Activated CD4-positive, CD25-positive, alpha-beta regulatory T cell treated with anti-CD3 and anti-CD28 coated beads, Interleukin-2, amount 50 U/mL, for 72 hours (primary cell): ENCODE measurements around the gene ITIH3.

Experiments used
- DNase-seq: peaks from one replicate; pipeline ENCODE4 v3.0.0; 2021

The ITIH3 gene

DNA sequence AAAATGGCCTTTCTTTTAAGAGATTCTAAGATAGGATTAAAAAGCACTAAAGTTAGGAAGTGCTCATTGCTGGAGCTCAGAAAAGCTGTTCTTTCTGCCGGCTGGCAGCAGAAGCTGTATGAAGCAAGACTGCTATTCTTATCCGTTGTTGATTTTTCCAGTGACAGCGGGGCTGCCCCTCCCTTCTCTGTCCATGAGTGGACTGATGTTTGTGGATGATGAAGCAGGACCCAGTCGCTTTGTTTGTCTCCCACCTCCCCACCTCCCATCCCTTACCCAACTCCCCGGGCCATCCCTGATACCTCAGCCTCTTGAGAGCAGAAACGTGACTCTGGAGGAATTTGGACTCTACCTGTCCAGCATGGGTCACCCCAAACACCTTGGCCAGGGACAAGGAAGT, 50.6 kb downstream of the ITIH3 start:
- DNase-seq: no peak

DNA sequence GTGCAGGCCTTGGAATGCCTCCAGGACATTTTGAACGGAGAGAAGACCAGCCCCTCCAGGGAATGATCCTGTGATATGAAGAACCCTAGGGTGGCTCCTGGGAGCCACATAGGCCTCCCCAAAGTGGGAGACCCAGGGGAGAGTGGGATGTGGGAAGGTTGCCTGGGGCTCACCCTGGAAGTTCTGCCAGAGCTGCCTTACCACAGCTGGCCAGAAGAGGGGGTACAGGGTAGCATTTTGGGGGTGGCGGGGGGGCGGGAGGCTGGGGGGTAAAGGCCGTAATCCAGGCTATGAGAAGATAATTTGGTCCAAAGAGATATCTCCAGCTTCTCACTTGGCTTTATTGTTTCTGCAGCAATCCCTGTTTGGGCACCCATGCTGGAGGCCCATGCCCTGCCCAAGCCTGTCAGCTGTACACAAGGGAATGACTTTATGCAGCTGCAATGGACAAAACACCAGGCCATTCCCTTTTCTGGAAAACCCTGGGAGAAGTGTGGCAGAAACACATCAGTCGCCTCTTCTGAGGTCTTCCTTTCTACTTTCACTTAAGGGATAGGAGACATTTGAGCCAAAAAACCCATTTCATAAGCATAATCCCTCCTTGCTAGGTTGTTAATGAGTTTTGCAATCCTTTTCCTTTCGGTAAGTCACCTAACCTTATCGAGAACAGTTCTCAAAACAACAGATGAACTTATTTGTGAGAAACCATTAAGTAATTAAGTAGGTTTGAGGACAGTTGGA, 51.3 kb downstream of the ITIH3 start:
- DNase-seq: no peak

GRCh38 chr3:52846432-52846965, 51.9 kb downstream of the ITIH3 start:
- no peak for DNase-seq

GRCh38 chr3:52847241-52847640, 52.6 kb downstream of the ITIH3 start:
- no peak for DNase-seq

GRCh38 chr3:52847726-52848125, 53.1 kb downstream of the ITIH3 start:
- no peak for DNase-seq

DNA sequence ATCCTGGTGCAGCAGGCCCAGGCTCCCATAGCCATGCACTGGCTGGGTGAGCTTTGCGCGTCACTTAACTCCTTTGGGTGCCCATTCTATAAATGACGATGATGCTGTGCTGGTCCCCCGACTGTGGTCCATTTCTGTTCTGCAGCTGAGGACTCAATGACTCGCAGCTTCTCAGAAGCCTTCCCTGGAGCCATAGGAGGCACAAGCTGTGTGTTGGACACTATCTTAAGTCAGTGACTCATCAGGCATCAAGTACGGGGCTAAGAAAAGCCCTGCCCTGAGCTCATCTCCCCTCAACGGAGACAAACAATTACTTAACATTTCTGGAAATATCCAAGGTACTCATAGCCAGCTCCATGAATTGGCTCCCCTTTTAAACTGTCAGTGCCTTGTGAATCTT, 54.0 kb downstream of the ITIH3 start:
- no peak for DNase-seq

GRCh38 chr3:52849656-52850055, 55.1 kb downstream of the ITIH3 start:
- DNase-seq: no peak

- no peak for DNase-seq
These were observed 56.8 kb downstream of the ITIH3 start for GRCh38 chr3:52851348-52851747.

DNA sequence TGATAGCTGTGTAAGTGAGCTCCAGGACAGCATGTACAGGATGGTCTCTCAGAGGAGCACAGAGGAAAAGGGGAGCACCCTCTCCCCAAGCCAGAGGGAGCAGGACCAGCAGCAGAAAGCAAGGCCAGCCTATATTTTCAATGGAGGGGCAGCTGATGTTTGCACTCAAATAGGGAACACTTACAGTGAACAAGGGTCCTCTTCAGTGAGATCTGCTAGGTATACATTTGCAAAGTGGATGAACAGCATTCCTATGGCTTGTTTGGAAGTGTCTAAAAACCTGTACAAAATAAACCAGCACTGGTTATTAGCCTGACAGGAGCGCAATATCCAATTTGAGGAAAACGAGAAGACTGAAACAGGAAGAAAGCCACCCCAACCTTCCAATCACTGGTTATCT, 57.8 kb downstream of the ITIH3 start:
- DNase-seq: no peak

- no peak for DNase-seq
These were observed 59.4 kb downstream of the ITIH3 start for GRCh38 chr3:52854013-52854412.

- no peak for DNase-seq
These were observed 62.1 kb downstream of the ITIH3 start for GRCh38 chr3:52856666-52857065.

DNA sequence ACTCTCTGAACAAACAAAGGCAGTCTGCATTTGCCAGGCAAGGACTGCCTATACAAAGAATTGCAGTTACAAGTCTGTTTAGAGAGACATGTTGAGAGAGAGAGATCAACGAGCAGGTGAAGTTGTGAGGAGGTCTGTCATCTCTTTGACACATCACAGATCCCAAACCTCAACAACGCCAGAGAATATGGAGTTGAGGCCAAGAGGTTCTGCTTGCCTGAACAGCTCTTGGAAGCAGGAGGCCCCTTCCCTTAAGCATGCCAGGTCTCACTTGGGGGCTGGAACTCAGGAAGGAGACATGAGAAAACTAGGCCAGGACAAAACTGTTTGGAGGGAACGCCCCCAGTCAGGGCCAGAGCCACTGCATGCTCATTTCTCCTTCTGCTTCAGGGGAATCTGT, 62.5 kb downstream of the ITIH3 start:
- no peak for DNase-seq

DNA sequence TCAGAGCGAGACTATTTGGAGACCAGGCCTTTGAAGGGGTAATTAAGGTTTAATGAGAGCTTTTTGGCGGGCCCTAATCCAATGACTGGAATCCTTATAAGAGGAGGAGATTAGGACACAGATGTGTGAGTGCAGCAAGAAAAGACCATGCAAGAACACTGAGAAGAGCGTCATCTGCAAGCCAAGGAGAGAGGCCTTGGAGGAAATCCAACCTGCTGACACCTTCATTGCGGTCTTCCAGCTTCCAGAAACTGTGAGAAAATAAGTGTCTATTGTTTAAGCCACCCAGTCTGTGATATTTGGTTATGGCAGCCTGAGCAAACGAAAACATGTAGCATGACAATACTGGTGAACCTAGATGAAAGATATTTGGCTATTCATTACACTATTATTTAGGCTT, 63.3 kb downstream of the ITIH3 start:
- no peak for DNase-seq
